Embryonic facial prominence (tissue), 1 donor: ENCODE data around the gene CDKAL1.

ENCODE experiments used
- DNase-seq: peaks from one replicate; pipeline ENCODE4 v3.0.0-alpha.2; 2016; ENCODE audit errors: extremely low spot score

CDKAL1 gene

DNA sequence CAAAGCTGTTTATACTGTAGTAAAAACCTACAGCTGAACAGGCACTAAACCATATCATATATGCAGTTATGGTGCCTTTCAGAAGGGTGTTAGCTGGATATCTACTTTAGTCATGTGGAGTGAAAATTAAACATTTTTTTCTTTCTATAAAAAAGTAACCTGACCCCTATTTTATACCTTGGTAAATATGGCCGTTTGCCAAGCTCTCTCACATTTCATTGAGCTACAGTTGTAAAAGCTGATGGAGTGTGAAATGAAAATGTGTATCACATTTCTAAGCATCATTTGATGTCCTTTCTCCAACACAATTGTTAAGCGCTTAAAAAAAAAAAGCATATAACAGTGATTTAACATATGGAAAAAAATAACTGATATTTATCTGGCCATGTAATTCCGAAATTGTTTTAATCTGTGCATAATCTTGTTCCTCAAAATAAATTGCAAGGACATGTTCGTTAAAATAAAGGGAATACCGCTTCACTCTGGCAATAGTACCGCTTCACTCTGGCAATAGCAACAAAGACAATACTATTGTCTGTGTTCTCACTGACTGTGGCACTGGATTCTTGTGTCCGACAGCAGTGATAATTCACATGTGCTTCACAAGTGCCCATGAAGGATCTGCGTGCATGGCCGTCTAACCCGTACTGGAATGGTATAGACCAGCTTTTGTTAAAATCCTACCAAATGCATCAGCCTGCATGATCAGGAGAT, 667.5 kb downstream of the CDKAL1 start:
- no peak for DNase-seq

DNA sequence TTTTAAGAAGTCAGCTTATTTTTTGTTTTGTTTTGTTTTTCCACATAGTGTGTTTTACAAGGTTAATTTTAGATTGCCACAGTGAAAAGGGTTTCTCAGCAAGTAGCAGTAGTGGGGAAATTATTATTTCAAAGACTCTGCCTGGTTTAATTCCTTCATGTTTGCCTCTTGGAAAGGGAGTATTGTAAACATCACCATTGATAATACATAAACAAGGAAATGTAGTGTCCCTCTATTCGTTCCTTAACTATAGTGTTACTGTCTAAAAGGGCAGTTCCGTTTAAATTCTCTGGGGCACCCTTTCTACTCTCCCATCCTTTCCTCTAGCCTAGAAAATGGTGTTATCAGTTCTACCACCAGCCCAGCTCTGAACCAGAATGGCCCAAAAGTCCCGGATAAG, 668.3 kb downstream of the CDKAL1 start:
- no peak for DNase-seq

DNA sequence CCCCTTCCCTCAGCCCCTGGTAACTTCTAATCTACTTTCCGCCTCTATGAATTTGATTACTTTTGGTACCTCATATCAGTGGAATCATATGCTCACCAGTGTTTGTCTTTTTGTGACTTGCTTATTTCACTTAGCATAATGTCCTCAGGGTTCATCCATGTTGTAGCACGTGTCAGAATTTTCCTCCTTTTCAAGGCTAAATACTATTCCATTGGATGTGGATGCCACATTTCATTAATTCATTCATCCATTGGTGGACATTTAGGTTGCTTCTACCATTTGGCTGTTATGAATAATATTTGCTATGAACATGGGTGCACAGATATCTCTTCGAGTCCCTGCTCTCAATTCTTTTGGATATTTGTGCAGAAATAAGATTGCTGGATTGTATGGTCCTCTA, 670.7 kb downstream of the CDKAL1 start:
- no peak for DNase-seq

DNA sequence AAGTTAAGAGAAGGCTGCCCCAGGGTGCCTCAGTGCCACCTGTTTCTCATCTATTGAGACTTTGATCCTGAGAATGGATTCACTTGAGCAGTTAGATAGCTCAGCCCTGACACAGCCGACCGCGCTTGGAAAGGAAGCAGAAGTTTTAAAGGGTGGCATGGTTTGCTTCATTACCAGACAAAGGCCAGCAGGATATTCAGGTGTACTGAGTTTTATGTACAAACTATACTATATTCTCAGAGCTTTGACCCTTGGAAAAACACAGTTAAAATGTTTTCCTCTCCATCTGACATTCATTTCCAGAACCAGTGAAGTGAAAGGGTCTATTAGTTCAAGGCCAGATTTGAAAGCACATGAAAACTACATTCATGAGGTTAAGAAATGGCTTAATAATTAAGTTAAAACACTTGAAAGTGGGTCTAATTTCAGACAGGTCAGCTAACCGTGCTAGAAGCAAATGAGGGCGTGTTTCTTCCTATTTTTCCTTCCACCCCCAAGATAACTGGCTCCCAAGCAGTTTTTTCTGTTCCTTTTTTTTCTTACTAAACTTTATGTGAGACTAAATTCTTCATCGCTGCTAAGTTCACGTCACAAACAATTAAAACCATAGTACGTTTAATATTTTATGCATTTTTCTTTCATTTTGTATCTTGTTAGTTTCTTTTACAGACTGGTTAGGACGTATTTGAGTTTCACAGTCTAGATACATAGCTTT, 674.0 kb downstream of the CDKAL1 start:
- no peak for DNase-seq

DNA sequence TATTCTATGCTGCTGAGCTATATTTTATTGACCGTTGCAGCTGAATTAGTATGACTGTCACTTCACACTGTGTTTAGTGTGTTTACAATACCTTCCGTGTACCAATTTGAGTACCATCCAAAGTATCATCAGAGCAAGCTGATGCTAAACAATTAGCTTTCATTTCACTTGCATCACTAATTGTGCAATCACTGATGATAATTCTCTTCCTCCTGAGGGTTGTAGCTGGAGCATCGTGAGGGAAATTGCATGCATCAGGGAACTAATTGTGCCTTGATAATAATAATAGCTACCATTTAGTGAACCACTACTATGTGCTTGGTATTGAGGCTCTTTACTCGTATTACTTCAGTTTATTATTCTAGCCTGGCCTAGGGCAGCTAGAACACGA, 674.5 kb downstream of the CDKAL1 start:
- no peak for DNase-seq

DNA sequence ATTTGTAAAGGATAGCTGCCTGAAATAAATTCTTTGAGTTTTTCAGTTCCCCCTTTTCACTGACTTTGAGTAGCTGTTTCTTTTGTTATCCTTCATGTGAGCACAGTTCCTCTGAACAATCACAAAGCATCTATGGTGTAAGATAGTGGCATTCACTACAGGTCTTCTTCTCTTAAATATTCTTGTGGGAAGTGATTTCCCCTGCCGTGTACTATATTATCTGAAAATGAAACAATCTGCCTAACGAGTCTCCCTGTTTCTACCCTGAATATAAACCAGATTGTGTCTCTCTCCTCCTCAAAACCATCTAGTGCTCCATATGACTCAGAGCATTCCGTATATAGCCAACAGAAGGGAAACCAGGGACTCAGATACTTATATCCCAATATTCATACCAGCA, 679.2 kb downstream of the CDKAL1 start:
- no peak for DNase-seq

DNA sequence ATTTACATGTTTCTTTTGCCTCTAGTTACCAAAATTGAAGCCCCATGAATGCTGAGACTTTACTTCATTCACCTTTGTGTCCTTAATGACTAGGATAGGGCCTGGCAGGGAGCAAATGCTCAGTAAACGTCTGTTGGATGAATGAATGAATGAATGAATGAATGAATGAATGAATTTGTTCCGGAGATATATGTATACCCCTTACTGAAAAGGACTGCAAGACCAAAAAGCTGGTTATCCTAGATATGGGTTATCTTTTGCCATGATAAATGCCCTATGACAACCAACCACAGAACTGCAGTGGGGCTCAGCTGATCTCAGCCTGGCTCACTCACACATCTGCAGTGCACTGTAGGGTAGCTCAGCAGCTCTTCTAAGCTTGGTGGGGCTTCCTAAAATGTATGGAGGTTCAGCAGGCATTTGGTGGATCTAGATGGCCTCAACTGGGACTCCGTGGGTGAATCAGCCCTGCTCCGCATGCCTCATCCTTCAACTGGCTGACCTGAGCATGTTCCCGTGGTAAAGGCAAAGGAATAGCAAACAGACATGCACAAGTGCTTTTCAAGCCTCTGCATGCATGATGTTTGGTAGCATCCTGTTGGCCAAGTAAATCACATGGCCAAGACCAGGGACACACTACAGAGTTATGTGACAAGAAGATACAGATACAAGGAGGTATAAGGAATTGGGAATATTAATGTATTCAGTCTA, 680.6 kb downstream of the CDKAL1 start:
- no peak for DNase-seq

DNA sequence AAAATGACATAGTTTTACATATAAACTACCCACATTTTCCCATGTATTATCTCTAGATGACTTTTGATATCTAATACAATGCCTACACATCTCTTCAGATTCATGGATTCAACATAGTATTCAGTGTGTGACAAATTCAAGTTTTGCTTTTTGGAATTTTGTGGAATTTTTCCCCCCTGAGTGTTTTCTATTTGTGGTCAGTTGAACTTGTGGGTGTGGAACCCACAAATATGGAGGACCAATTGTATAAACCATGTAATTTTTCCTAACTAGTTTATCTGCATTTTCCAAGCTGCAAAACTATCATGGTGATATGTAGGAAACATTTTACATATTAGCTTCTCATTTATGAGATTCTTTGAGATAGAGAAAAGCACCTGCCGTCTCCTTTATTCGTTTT, 685.0 kb downstream of the CDKAL1 start:
- DNase-seq: no peak

DNA sequence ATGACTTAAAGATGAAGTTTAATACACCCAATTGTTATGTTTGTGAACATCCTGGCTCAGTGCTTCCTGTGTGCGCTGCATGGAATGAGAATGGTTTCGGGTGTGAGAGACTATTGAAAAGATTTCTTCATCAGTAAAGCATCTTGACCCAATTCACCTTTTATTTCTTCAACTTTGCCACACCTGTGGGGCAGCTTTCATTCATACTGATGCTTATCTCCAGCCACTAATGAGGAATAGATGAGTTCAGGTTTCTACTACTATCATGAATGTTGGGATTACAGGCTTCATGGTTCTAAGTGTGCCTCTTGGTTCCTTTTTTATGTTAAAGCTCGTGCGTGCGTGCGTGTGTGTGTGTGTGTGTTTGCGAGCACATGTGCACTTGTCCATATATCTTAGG, 685.6 kb downstream of the CDKAL1 start:
- no peak for DNase-seq

DNA sequence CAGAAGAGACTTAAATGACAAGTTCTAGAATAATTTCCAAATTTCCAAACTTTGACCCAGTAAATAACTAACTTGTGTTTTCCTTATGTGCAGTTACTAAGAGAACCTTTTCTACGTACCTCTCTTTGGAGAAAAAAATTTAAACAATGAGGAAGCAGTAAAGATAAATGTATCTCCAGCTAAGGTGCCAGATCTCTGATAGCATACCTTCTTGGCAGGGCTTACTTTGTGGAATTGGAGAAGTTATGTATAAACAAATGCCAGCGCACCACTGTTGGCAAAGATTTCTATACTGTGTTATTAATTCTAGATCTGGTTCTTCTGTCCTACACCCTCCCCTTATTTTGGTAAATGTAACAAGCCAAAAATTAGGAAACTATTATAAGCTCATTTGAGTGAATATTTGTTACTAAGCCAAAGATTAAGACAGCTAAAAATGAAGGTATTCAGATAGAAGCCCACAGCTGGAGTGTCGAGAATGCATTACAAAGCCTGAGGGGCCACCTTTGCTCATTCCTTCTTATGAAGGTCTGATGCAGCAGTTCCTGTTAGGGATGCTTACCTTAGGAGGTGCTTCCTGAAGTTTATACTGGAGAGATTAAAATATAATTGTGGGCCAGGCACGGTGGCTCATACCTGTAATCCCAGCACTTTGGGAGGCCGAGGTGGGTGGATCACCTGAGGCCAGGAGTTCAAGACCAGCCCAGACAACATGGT, 686.2 kb downstream of the CDKAL1 start:
- no peak for DNase-seq

DNA sequence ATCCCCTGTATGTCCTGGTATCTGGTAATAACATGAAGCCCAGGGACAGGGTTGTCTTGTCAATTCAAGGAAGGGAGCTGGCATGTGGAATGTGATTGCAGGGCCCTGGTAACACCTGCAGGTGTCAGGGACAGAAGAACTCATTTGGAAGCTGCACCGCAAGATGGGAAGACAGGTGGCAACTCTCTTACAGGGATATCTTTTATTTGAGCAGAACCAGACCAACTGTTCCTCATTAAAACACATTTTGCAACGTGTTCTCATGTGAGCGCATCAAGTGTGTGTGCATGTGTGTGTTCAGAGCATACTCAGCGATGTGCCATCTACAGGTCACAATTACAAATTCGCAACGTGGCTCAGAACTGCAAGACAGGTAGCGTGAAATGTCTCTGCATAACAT, 688.4 kb downstream of the CDKAL1 start:
- no peak for DNase-seq

DNA sequence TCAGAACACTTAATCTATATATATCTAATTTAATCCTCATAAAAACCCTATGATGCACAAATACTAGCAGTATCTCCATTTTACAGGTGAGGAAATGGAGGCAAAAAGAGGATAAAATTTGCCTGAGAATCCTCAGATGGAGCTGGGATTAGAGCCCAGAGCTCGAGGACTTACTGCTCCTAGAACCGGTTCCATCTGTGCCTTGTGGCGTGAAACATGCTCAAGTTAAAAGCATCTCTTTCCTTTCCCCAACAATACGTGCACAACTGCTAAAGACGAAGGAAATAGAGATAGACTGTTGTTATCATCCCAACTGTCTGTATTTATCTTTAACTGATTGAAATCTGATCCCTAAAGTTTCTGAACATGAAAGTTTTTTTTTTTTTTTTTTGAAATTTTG, 691.7 kb downstream of the CDKAL1 start:
- no peak for DNase-seq

DNA sequence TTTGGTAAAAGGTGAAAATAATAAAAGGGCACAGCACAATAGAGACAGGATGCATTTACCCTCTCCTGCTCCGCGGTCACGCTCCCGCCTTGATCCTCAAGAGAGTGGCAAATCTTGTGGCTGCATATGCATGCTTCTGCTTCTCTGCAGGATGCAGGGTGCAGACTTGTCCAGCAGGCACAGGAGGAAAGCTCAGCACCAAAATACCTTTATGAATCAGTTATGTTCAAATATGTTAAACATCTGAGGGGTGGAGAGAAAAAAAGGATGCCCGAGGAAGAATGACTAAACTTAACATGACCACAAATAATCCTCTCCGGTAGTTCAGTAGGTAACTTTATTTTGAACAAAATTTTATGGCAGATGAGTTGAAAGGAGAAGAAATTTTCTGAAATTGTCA, 693.2 kb downstream of the CDKAL1 start:
- DNase-seq: no peak

DNA sequence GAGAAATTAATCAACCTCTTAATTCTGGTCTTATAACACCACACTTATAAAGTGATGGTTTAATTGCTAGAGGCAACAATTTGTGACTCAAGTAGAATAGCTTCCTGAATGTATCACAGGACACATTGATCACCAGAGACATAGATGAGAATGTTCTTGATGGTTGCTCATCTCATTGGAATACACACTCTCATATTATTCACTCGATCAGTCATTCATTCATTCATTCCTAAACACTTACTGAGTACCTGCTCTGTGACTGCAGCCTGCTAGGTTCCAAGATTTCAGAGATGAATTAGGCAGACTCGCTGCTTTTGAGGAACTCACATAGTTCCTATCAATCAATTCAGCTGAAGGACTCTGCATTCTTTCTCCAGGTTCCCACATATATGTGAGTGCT, 694.2 kb downstream of the CDKAL1 start:
- DNase-seq: no peak

DNA sequence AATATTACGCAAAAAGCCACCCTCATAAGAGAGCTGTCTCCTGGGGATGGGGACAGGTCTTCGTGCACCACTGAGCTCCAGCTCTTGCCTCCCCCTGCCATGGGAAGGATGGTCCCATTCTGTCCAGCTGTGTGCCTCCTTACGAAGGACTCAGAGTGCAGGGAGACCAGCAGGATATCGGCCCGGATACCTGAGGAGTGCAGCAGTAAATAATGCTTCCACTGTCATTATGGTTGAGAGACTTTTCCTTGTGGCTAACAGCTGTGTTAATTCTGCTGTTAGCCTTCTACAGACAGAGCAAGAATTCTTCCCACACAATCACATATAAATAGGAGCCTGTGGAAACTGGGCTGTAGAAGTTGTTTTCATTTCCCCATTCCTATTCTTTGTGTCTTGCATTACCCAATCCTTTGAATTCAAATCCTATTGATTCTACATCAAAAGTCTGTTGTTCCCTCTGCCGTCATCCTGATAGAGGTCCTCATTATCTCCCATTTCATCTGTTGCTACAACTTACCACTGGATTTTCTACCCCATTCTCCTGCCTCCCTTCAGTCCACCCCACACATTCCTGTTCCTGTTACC, 694.7 kb downstream of the CDKAL1 start:
- no peak for DNase-seq

DNA sequence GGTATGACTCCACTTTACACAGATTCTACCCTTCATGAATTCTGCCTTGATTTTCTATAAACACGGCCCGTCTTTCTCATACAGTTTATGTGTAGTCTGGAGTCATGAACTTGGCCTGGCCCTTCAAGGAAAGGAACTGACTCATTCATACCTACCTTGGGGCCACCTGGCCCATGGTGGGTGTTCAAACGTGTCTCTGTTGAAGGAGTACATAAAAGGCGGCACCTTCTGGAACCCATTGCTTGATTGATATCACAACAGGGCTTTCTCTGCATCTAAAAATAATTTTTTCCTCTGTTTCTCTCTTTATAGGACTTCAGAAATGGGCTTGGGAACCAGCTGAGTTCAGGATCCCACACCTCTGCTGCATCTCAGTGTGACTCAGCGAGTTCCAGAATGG, 696.3 kb downstream of the CDKAL1 start:
- no peak for DNase-seq

DNA sequence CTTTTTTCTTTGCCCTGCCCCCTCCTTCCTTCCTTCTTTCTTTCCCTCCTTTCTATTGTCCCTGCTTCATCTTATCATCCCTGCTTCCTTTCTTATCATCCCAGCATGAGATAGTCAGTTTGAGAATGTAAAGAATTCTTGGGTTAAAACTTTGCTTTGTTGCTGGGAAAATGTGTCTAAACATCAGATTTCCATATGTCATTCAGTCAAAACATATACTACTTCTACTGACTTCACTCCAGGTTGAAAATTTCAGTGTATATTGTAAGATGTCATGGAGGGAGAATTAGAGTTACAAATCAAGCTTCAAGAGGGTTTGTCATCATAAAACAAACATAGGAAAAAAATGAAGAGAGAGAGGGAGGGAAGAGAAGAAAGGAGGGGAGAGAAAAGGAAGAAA, 700.9 kb downstream of the CDKAL1 start:
- DNase-seq: no peak

DNA sequence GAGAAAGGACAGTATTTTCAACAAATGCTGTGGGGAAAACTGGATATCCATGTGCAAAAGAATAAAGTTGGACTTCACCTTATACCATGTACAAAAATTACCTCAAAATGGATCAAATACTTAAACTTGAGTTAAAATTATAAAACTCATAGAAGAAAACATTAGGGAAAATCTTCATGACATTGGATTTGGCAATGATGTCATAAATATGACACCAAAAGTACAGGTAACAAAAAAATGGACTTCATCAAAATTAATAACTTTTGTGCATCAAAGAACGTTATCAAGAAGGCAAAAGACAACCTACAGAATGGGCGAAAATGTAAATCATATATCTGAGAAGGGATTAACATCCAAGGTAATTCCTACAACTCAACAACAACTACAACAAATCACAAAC, 704.0 kb downstream of the CDKAL1 start:
- DNase-seq: no peak

DNA sequence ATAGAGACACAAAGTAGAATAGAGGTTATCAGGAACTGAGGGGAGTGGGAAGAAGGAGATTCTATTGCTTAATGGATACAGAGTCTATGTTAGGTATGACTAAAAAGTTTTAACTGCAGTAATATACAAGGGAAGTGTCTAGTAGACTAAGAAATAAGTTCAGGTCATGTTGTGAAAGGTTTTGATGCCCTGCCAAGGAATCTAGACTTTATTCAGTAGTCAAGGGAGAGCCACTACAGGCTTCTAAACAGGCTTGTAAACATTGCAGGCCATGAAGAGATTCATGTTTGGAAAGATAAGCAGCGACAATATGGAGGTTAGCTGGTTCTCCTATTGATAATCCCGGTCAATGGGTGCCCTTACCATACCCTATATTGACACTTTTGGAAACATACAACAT, 706.5 kb downstream of the CDKAL1 start:
- DNase-seq: no peak

DNA sequence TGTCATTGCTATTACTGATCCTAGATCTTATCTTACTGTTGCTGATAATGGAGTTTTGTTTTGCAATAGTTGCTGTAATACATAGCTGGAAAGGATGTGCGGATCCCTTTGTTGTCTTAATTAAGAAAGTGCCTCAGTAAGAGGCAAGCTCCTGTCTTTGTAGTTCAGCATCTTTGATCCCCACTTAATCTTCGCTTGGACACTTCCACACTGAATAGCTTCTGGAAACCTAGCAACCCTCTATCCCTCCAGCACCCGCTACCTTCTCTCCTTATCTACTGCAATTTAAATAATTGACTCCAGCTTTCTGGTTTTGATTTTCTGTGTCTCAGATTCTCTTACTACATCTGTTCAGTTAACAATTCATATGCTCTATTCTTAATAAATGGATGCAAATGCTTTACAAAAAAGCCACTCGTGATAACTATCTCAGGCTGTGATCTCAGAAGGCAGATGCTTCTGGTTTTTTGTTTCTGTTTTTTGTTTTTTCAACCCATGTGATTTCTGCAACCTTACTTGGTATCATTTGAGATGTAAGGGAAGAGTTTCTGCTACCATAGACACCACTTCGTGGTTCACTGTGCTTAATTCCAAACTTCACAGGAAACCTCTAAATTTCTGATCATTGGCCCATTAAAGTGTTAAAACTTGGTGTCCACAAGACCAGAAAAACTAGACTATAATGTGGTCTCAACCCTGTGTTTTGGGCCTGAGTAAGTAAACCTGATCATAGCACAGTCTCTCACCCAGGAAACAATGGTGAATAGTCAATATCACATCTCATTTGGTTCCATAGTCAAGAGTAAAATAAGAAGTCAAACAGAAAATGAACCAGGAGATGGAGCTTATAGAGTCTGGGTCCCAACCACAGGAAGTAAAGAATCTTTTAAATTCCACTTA, 707.2 kb downstream of the CDKAL1 start:
- no peak for DNase-seq

DNA sequence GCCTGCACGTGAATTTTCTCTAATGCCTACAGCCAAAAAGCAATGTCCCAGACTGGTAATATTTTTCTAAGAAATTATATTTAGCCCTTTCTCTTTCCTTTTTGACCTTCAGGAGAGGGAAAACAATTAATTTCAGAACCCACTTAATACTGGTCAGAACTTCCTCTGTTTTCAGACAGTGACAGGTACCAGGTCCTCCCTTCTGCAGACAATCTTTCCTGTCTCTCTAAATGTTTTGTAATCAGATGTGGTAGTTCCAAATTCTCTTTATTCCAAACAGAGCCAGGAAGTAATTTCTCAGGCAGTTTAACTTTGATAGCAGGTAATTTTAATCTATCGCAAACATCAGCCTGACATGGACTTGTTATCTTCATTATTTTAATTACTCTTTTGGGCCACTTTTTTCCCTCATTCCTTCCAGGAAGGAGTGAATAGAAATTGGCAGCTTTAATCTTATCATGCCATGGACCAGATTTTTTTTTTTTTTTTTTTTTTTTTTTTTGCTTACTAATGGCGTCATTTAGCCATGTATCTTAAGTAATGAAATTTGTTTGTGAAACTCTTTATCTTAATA, 710.7 kb downstream of the CDKAL1 start:
- no peak for DNase-seq
